HepG2 (cell line): ENCODE measurements around the gene ADGRL3. TPM values are rescaled to one million over a fixed set of nuclear protein-coding genes. Genes with fewer than 3 reads are reported as not detected.

ENCODE experiments used
- ATAC-seq: fragments of 200-7000 bp; cut with Tn5 transposase; 3 replicates; pipeline ENCODE4 v1.9.1; 2020; ENCODE audit warnings: mild to moderate bottlenecking, moderate library complexity
- BruUV-seq: library from RNA; stranded (reverse); fragments of 400-500 nt; replicated peaks from 2 replicates; lab custom pipeline; 2021; lab: Mats Ljungman, UMichigan
- CTCF ChIA-PET: fragments of 300-600 bp; formaldehyde crosslinking; extraction: SDS; loops from one replicate; lab custom pipeline; 2021; ENCODE audit warnings: low total read pairs, inconsistent platforms, low intra/inter-chr PET ratio; lab: Yijun Ruan, JAX
- POLR2A ChIA-PET: fragments of 350-600 bp; sonication (Branson Sonifier 250); formaldehyde crosslinking; loops from one replicate; lab custom pipeline; 2020; ENCODE audit warnings: antibody characterized with exemption, inconsistent platforms; lab: Yijun Ruan, JAX
- DNase-seq: peaks from one replicate; pipeline ENCODE4 v3.0.0-alpha.2; 2015; ENCODE audit warnings: low spot score
- FAIRE-seq: peaks from 3 replicates; lab custom pipeline; 2011; peaks lifted over from hg19 to GRCh38; lab: Jason Lieb, UNC
- H2AFZ ChIP-seq: one replicate; pipeline ENCODE4 v1.6.1; 2011; ENCODE audit warnings: low read length, inconsistent platforms
- H3K27ac ChIP-seq: fragments of 300-600 bp; 3 replicates; pipeline ENCODE4 v1.8.0; 2011; ENCODE audit warnings: mixed run types, mild to moderate bottlenecking, mixed read lengths, low read length, inconsistent platforms; ENCODE audit not compliant: insufficient read depth; ENCODE audit errors: extremely low read length
- H3K27me3 ChIP-seq, 2 experiments: fragments of 200-600 bp in 1 of 2; 2 replicates in 1 of 2; 3 replicates in 1 of 2; pipeline versions ENCODE4 v1.6.0 to v1.8.0; 2011; ENCODE audit warnings: low read length in 2 of 2, mild to moderate bottlenecking in 2 of 2, moderate library complexity in 2 of 2, inconsistent platforms in 1 of 2; ENCODE audit not compliant: insufficient read depth in 2 of 2, control insufficient read depth in 1 of 2
- H3K36me3 ChIP-seq, 2 experiments: fragments of 200-600 bp in 1 of 2; replicated peaks in 1 of 2; 2 replicates in 1 of 2; 3 replicates in 1 of 2; pipeline versions ENCODE4 v1.5.1 to v1.8.0; 2011; ENCODE audit warnings: low read length in 2 of 2, inconsistent platforms in 1 of 2; ENCODE audit not compliant: insufficient read depth in 2 of 2, control insufficient read depth in 1 of 2
- H3K4me1 ChIP-seq: 2 replicates; pipeline ENCODE4 v1.5.1; 2012; ENCODE audit warnings: low read length, inconsistent platforms; ENCODE audit not compliant: insufficient read depth
- H3K4me2 ChIP-seq: 2 replicates; pipeline ENCODE4 v1.6.0; 2011; ENCODE audit warnings: low read depth, low read length, inconsistent platforms
- H3K4me3 ChIP-seq, 3 experiments: fragments of 200-600 bp in 1 of 3; sonication (generic), shearing (Covaris generic) in 1 of 3; replicated peaks in 1 of 3; 2 replicates each; pipeline ENCODE4 v1.5.1; 2011 to 2016; ENCODE audit warnings: low read length in 3 of 3, inconsistent platforms in 2 of 3, low read depth in 2 of 3, mild to moderate bottlenecking in 2 of 3, control low read depth in 1 of 3, mixed read lengths in 1 of 3; ENCODE audit not compliant: insufficient read depth in 1 of 3
- H3K79me2 ChIP-seq: one replicate; pipeline ENCODE4 v1.6.1; 2011; ENCODE audit warnings: low read length, inconsistent platforms; ENCODE audit not compliant: insufficient read depth
- H3K9ac ChIP-seq: 2 replicates; pipeline ENCODE4 v1.6.0; 2011; ENCODE audit warnings: mild to moderate bottlenecking, low read depth, low read length, inconsistent platforms; ENCODE audit not compliant: insufficient read depth
- H3K9me3 ChIP-seq: 2 replicates; pipeline ENCODE4 v1.5.1; 2012; ENCODE audit warnings: mild to moderate bottlenecking, low read length
- H4K20me1 ChIP-seq: 2 replicates; pipeline ENCODE4 v1.6.0; 2011; ENCODE audit warnings: inconsistent platforms, mild to moderate bottlenecking, low read length, moderate library complexity; ENCODE audit not compliant: insufficient read depth
- MTA3 ChIP-seq: sonication (generic); formaldehyde crosslinking; IDR thresholded peaks from 2 replicates; pipeline ENCODE4 v1.4.0; 2020; ENCODE audit warnings: missing genetic modification reagents
- WIZ ChIP-seq: sonication (generic); formaldehyde crosslinking; IDR thresholded peaks from 2 replicates; pipeline ENCODE4 v1.5.1; 2020; ENCODE audit warnings: mild to moderate bottlenecking, missing genetic modification reagents
- ZNF234 ChIP-seq: sonication (generic); formaldehyde crosslinking; conservative IDR thresholded peaks from 2 replicates; pipeline ENCODE4 v1.5.1; 2020; ENCODE audit warnings: mild to moderate bottlenecking, missing genetic modification reagents
- WGBS: methylation state at CpG from one replicate; pipeline ENCODE4 v1.1.6; 2017; ENCODE audit warnings: low lambda C conversion rate; 5-methylcytosine and 5-hydroxymethylcytosine counted together
- in situ Hi-C: cut with HindIII; loops from 2 replicates; pipeline ENCODE4 v1.10.0; 2017; ENCODE audit warnings: low pct_unique_long_range_greater_than_20kb; ENCODE audit not compliant: extremely low pct_ligation_motif_present
- intact Hi-C: fragments of 100-400 bp; cut with micrococcal nuclease; formaldehyde crosslinking; loops from one replicate; pipeline ENCODE4 v1.10.0; 2022; ENCODE audit not compliant: unreplicated experiment
- polyA plus RNA-seq, 8 experiments: library from polyadenylated mRNA; depleted of rRNA in 3 of 8; stranded (reverse) in 7 of 8; unstranded in 1 of 8; fragments of >200 nt; fragmentation: Illumina TruSeq in 4 of 8; extraction: Trizol in 4 of 8; gene quantifications; 2 replicates each; pipeline versions ENCODE4 v1.2.1 to v1.2.3, GENCODE V29; 2011 to 2016; ENCODE audit warnings: low read depth in 4 of 8, missing spikeins in 1 of 8, mixed read lengths in 1 of 8; ENCODE audit not compliant: insufficient read depth in 1 of 8
- total RNA-seq, 5 experiments: library from RNA; depleted of rRNA; stranded (reverse); fragments of >200 nt; fragmentation: Illumina TruSeq; extraction: Trizol; gene quantifications; 2 replicates each; pipeline ENCODE4 v1.2.3, GENCODE V29; 2016; ENCODE audit warnings: low read depth in 1 of 5
- TF ChIP-seq, protein P1 (sequence below): sonication (generic); formaldehyde crosslinking; IDR thresholded peaks from 2 replicates; pipeline ENCODE4 v1.4.0; 2020; ENCODE audit warnings: missing genetic modification reagents
- TF ChIP-seq, protein P2 (sequence below): fragments of 450-650 bp; IDR thresholded peaks from 2 replicates; pipeline ENCODE4 v1.6.1; 2016

Gene ADGRL3
- total and polyA plus RNA-seq, 2 of the 13 experiments (the other 11 are each of a cell fraction or from before 2014, with no cell fraction given): 0.04 to 0.05 TPM

DNA sequence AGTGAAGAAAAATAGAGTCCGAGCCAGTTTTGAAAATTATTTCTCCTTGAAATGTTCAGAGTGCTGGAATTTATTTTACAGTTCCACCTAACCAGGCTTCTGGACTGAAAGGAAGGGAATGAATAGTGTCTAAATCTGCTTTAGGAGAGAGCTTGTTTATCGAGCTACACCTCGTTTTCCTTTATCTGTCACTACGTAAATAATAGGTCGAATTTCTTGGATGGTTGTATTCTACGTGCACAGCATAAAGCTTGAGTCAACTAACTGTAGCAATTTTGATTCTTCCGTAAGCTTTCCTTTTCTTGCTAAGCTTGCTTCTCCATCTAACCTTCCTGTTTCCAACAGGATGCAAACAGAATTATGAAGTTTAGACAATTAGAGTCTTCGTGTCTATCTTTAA, 48.6 kb downstream of the ADGRL3 start (continued):
- no peak for TF ChIP-seq MTA3 (CRISPR knock-in tag)
- TF ChIP-seq ZNF234 (CRISPR knock-in tag): no peak
- TF ChIP-seq, protein P1, sequence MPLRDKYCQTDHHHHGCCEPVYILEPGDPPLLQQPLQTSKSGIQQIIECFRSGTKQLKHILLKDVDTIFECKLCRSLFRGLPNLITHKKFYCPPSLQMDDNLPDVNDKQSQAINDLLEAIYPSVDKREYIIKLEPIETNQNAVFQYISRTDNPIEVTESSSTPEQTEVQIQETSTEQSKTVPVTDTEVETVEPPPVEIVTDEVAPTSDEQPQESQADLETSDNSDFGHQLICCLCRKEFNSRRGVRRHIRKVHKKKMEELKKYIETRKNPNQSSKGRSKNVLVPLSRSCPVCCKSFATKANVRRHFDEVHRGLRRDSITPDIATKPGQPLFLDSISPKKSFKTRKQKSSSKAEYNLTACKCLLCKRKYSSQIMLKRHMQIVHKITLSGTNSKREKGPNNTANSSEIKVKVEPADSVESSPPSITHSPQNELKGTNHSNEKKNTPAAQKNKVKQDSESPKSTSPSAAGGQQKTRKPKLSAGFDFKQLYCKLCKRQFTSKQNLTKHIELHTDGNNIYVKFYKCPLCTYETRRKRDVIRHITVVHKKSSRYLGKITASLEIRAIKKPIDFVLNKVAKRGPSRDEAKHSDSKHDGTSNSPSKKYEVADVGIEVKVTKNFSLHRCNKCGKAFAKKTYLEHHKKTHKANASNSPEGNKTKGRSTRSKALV (CRISPR knock-in tag): no peak

DNA sequence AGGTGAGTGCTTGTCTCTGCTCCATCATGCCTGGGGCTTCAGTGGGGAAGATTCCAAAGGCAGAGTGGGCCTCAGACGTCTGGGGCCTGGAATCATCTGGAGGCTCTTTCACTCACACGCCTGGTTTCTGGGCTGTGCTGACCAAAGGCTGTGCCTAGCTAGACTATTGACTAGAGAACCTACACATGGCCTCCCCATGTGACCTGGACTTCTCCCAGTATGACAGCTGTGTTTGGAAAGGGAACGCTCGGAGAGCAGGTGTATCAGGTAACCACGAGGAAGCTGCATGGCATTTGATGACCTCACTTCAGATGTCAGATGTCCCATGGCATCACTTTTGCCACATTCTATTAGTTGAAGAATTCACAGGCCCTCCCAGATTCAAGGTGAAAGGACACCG, 51.0 kb downstream of the ADGRL3 start:
- ChIA-PET POLR2A (no interaction called here), CTCF (no interaction called here)
- in situ Hi-C loops: no loop called here
- Histone ChIP-seq H3K9me3 (no peaks in the 10 kb centered on the region), H2AFZ (no peak overlapping the region), H3K36me3 (no peaks in the 10 kb centered on the region), H3K79me2 (no peaks in the 10 kb centered on the region), H3K9ac (no peak overlapping the region), H3K4me3 (no peak overlapping the region), H3K27ac (no peak overlapping the region), H3K4me1 (no peaks in the 10 kb centered on the region), H3K27me3 (no peaks in the 10 kb centered on the region), H3K4me2 (no peak overlapping the region), H4K20me1 (no peaks in the 10 kb centered on the region)
- intact Hi-C loops: no loop called here
- DNase-seq (no peak), FAIRE-seq (no peak), ATAC-seq (no peak)
- TF ChIP-seq WIZ (CRISPR knock-in tag): no peak
- TF ChIP-seq, protein P2, sequence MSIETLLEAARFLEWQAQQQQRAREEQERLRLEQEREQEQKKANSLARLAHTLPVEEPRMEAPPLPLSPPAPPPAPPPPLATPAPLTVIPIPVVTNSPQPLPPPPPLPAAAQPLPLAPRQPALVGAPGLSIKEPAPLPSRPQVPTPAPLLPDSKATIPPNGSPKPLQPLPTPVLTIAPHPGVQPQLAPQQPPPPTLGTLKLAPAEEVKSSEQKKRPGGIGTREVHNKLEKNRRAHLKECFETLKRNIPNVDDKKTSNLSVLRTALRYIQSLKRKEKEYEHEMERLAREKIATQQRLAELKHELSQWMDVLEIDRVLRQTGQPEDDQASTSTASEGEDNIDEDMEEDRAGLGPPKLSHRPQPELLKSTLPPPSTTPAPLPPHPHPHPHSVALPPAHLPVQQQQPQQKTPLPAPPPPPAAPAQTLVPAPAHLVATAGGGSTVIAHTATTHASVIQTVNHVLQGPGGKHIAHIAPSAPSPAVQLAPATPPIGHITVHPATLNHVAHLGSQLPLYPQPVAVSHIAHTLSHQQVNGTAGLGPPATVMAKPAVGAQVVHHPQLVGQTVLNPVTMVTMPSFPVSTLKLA: 0 out of 2 replicates have a peak, but pooled peaks have one; percentile 4
- WGBS: 19% methylated on average over 5 of the region's 6 CpGs
- no TSS peak for BruUV-seq
